GM23248 (cell line): Measurements from ENCODE around the gene PRKD3.

Source experiments
- EZH2 ChIP-seq: fragments of 200-600 bp; sonication (generic); IDR thresholded peaks from 2 replicates; pipeline ENCODE4 v1.6.1; 2018; ENCODE audit warnings: antibody characterized with exemption, mild to moderate bottlenecking; ENCODE audit not compliant: insufficient read depth, poor library complexity, severe bottlenecking
- EZH2phosphoT487 ChIP-seq: fragments of 200-600 bp; sonication (generic); IDR thresholded peaks from 2 replicates; pipeline ENCODE4 v1.6.1; 2018; ENCODE audit warnings: antibody characterized with exemption, moderate library complexity, mild to moderate bottlenecking, low read depth; ENCODE audit not compliant: insufficient read depth

GRCh38 chr2:37357069-37357468 lies 32.4 kb upstream of the PRKD3 start:
- no peak for TF ChIP-seq EZH2
- TF ChIP-seq EZH2phosphoT487, result no peak
